Activated CD8-positive, alpha-beta memory T cell treated with anti-CD3 and anti-CD28 coated beads, Interleukin-2, amount 50 U/mL, for 4 hours (primary cell): Measurements from ENCODE around the gene SMAP1.
"Not testable (repeated sequence)": the region's sequence is repeated elsewhere in the genome, so short reads cannot be mapped to it uniquely, and the experiment has no call there.

Experiments used
- DNase-seq: peaks from one replicate; pipeline ENCODE4 v3.0.0-alpha.2; 2020

The SMAP1 gene

DNA sequence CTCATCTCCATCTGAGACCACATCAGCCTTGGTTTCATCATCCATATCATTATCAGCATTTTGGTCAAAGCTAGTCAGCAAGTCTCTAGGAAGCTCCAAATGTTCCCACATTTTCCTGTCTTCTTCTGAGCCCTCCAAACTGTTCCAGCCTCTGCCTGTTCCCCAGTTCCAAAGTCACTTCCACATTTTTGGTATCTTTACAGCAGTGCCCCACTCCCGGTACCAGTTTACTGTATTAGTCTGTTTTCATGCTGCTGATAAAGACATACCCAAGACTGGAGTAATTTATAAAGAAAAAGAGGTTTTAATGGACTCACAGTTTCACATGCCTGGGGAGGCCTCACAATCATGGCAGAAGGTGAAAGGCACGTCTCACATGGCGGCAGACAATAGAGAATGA lies 74.8 kb downstream of the SMAP1 start:
- DNase-seq = not testable (repeated sequence)

- DNase-seq = no peak
These were observed 86.2 kb downstream of the SMAP1 start for GRCh38 chr6:70753870-70754380.

- DNase-seq = no peak
These were observed 91.2 kb downstream of the SMAP1 start for GRCh38 chr6:70758883-70759282.

DNA sequence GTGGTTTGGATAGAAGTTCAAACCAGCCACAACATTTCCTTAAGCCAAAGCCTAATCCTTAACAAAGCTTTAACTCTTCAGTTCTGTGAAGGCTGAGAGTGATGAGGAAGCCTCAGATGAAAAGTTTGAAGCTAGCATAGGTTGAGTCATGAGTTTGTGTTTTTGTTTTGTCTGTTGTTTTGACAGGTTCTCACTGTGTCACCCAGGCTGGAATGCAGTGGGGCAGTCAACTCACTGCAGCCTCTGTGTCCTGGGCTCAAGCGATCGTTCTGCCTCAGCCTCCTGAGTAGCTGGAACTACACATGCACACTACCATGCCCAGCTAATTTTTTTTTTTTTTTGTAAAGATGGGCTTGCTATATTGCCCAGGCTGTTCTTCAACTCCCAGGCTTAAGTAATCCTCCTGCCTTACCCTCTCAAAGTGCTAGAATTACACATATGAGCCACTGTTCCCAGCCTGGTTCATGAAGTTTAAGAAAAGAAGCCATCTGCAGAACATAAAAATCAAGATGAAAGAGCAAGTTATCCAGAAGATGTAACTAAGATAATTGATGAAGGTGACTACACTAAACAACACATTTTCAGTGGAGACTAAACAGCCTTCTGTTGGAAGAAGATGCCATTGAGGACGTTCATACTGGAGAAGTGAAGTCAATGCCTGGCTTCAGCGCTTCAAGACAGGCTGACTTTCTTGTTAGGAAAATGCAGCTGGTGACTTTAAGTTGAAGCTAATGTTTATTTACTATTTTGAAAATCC lies 96.2 kb downstream of the SMAP1 start:
- no peak for DNase-seq

GRCh38 chr6:70764706-70765105 lies 97.0 kb downstream of the SMAP1 start:
- no peak for DNase-seq

GRCh38 chr6:70771351-70771750 lies 103.7 kb downstream of the SMAP1 start:
- DNase-seq = not testable (repeated sequence)

DNA sequence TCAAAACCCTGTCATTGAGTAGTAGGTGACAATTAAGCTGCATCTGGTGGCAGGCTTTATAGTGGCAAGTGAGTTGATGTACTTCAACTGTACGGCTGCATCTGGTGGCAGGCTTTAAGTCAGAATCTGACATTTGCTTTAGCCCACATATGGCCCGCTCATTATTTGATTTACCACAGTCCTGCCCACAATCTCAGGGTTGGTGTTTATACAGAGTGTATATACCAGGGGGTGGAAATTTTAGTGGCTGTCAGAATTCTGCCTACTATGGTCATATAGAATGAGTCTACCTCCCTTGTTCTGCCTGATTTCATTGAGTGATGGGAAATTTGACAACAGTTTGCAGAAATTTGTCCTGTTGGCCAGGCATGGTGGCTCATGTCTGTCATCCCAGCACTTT lies 112.3 kb downstream of the SMAP1 start:
- no peak for DNase-seq

DNA sequence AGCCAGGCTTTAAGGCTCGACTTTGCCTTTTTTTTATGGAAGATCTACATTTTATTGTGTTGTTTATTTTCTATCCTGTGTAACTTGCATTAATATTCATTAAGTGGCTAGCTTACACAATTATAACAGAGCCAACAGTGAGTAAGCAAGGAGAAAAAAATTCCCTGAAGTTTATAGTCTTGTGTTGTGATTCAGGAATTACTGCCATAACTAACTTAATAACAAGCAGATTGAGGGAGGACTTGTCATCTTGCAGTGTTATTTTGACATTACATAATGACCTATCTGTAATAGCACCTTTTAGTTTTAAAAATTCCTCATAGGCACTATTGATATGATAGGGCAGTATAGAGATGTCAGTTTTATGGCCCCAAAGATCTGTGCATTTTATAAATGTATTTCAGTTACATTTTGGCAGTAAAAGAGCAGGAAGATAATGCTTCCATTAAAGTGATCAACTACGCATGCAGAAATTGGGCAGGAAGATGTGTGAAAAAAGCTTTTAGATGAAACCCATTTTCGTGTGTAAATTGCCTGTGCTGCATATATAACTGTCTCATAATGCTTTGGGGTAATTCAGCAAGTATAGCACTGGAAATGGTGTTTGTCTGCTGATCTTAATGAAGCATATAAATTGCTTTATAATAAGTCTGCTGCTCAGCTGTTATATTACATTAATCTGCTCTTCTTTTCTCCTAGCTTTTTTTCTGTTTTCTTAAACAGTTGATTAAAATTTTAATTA lies 123.0 kb downstream of the SMAP1 start:
- no peak for DNase-seq

- no peak for DNase-seq
These were observed 129.9 kb downstream of the SMAP1 start for GRCh38 chr6:70797625-70798024.

- no peak for DNase-seq
These were observed 138.4 kb downstream of the SMAP1 start for GRCh38 chr6:70806086-70806485.

- no peak for DNase-seq
These were observed 144.1 kb downstream of the SMAP1 start for GRCh38 chr6:70811788-70812187.

- no peak for DNase-seq
These were observed 146.2 kb downstream of the SMAP1 start for GRCh38 chr6:70813885-70814284.

DNA sequence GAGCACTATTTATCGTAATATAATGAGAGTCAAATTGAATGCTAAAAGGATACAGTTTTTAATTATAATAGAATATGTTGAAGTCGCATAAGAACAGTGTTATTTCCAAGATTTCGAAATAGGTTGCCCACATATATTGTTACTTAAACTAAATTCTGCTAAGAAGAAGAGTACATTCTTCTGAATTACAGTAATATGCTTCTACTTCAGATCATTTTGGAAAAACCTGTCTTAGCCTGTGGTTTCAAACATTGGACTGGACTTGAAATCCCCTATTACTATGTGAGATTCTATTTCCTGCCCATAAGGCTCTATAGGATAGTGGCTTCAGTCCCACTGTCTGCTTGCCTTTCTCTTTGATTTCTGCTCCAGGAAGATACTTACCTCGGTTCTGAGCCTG lies 152.0 kb downstream of the SMAP1 start:
- DNase-seq = no peak

DNA sequence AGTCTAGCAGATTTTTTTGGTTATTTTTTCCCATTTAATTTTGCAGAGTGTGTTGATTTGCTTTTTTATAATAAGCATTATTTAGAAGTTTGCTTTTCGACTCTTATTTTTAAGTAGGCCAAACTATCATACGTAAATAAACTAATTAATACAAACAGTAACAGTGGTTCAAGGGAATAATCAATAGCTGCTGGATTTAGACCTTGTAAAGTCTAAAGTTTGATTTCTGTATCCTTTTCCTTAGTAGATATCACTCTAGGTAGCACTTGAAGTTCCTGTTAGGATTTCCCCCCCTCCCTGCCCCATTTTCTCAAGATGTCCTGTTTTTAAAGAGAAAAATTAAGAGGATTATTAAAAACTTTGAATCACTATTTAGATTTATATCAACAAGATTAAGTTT lies 153.1 kb downstream of the SMAP1 start:
- DNase-seq = no peak

- no peak for DNase-seq
These were observed 154.1 kb downstream of the SMAP1 start for GRCh38 chr6:70821751-70822150.

- DNase-seq = no peak
These were observed 156.0 kb downstream of the SMAP1 start for GRCh38 chr6:70823651-70824050.

DNA sequence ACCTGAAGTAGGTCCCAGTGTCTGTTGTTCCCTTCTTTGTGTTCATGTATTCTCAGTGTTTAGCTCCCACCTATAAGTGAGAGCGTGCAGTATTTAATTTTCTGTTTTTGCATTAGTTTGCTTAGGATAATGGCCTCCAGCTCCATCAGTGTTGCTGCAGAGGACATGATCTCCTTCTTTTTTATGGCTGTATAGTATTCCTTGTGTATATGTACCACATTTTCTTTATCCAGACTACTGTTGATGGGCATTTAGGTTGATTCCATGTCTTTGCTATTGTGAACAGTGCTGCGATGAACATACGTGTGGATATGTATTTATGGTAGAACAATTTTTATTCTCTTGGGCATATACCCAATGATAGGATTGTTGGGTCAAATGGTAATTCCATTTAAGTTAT lies 163.7 kb downstream of the SMAP1 start:
- DNase-seq = no peak

GRCh38 chr6:70834520-70834919 lies 166.8 kb downstream of the SMAP1 start:
- DNase-seq = no peak

DNA sequence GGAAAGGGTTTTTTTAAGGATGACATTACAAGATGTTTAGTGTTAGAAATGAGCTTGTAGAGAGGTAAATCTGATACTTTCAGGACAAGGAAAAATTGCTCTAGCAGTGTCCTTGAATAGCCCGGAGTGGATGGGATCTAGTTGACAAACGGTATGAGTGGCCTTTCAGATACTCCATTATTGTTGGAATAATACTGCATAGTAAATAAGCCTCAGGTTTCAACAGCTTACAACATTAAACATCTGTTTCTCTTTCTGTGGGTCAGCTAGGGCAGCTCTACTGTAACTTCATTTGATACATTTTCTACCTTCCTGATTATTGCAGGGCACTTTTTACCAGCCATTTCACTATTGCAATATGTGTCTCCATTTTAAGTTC lies 171.2 kb downstream of the SMAP1 start:
- no peak for DNase-seq

DNA sequence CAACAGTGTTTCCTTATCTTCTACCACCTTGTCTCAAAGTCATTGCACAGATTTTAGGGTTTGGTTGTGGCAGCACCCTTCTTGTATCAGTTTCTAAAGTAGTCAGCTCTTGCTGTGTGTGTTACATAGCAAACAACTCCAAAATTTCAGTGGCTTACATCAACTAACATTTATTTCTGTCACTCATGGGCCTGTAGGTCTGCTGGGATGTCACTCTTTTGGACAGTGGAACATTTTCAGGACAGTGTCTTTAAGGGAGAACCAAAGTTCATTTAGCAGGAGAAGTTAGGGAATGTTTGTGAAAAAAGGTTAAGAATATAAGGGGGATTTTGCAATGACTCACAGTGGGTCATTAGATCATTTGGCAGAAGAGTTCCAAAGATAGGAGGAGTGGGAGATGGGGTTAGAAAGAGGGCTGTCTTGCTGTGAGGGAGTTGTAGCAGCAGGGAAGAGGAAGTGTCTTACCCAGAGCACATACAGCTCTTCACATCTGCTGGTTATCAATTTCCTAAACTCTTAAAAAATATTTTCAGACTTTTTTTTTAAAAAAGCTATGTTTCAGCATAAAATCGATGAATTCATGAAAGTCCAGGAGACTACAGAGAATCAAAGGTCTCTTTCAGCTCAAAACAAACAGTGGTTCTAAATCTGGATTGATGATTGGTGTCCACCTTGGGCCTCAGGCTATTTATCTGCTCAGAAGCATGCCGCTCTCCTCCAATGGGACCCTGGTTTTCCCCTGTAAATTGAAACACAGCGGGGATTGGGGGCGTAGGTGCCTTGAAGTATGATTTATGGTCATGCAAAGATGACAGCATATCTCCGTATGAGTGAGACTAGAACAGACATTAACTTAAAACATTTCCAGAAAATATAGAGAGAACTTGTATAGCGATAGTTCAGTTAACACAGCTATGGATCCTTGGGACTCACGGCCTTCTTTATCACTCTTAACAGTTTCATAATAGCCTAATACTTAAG lies 171.9 kb downstream of the SMAP1 start:
- no peak for DNase-seq

GRCh38 chr6:70841112-70841511 lies 173.4 kb downstream of the SMAP1 start:
- no peak for DNase-seq

DNA sequence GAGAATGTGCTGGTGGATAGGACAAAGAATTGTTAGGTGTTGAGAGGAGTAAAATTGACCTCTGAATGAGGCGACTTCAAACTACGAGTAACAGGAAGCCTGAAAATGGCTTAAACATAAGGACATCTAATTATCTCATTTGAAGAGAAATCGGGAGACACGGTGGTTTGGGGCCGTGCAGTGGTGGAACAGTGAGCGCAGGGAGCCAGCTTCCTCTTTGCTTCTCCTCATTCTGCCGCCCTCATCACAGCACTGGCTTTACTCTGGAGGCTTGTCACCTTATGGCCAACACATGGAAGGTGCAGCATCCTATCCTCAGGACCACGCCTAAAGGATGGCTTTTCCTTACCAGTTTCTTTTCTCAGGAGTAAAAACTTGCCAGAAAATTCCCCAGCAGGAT lies 174.9 kb downstream of the SMAP1 start:
- no peak for DNase-seq

GRCh38 chr6:70843328-70843918 lies 175.7 kb downstream of the SMAP1 start:
- no peak for DNase-seq
